Loucy (cell line): ENCODE data around the gene CHI3L1.
A peak's percentile ranks its signal among the peaks of the same experiment; 100 is the strongest.

Experiments used
- H2AFZ ChIP-seq: fragments of 200-600 bp; sonication (generic); 2 replicates; pipeline ENCODE4 v1.6.0; 2016; ENCODE audit warnings: antibody characterized with exemption, mild to moderate bottlenecking, low read length, moderate library complexity
- H3F3A ChIP-seq: fragments of 200-600 bp; 2 replicates; pipeline ENCODE4 v1.6.0; 2016; ENCODE audit warnings: antibody characterized with exemption, low read depth, mild to moderate bottlenecking
- H3K27me3 ChIP-seq: fragments of 200-600 bp; sonication (generic); 2 replicates; pipeline ENCODE4 v1.6.1; 2014; ENCODE audit warnings: low read length, mild to moderate bottlenecking; ENCODE audit not compliant: insufficient read depth, poor library complexity, severe bottlenecking
- H3K36me3 ChIP-seq: fragments of 200-600 bp; sonication (generic); 2 replicates; pipeline ENCODE4 v1.6.1; 2016; ENCODE audit warnings: low read length; ENCODE audit not compliant: insufficient read depth
- H3K4me1 ChIP-seq: fragments of 200-600 bp; sonication (generic); 2 replicates; pipeline ENCODE4 v1.5.1; 2014; ENCODE audit warnings: low read length, mild to moderate bottlenecking; ENCODE audit not compliant: insufficient read depth, poor library complexity, severe bottlenecking
- H3K4me2 ChIP-seq: fragments of 200-600 bp; sonication (generic); 2 replicates; pipeline ENCODE4 v1.6.0; 2014; ENCODE audit warnings: antibody characterized with exemption, low read length, low read depth, mild to moderate bottlenecking; ENCODE audit not compliant: poor library complexity, severe bottlenecking
- H3K4me3 ChIP-seq: fragments of 200-600 bp; sonication (generic); 2 replicates; pipeline ENCODE4 v1.5.1; 2014; ENCODE audit warnings: low read length, mild to moderate bottlenecking, mixed read lengths; ENCODE audit not compliant: poor library complexity, severe bottlenecking
- H3K79me2 ChIP-seq: fragments of 200-600 bp; sonication (generic); 2 replicates; pipeline ENCODE4 v1.6.1; 2014; ENCODE audit warnings: low read length; ENCODE audit not compliant: insufficient read depth
- H3K9ac ChIP-seq: fragments of 200-600 bp; sonication (generic); 2 replicates; pipeline ENCODE4 v1.6.0; 2014; ENCODE audit warnings: mild to moderate bottlenecking, low read depth, low read length, moderate library complexity; ENCODE audit not compliant: poor library complexity, severe bottlenecking
- H3K9me2 ChIP-seq: fragments of 200-600 bp; sonication (generic); replicated peaks from 2 replicates; pipeline ENCODE4 v1.6.1; 2016; ENCODE audit warnings: low read depth, low read length, mixed read lengths
- H3K9me3 ChIP-seq: fragments of 200-600 bp; sonication (generic); 2 replicates; pipeline ENCODE4 v1.6.1; 2014; ENCODE audit warnings: mild to moderate bottlenecking, antibody characterized with exemption, low read length, low read depth; ENCODE audit not compliant: insufficient read depth
- H4K20me1 ChIP-seq: fragments of 200-600 bp; sonication (generic); 2 replicates; pipeline ENCODE4 v1.6.0; 2014; ENCODE audit warnings: antibody characterized with exemption, low read length, mild to moderate bottlenecking; ENCODE audit not compliant: insufficient read depth, poor library complexity, severe bottlenecking
- EZH2phosphoT487 ChIP-seq: fragments of 200-600 bp; IDR thresholded peaks from 2 replicates; pipeline ENCODE4 v1.6.1; 2018; ENCODE audit warnings: antibody characterized with exemption, mild to moderate bottlenecking, moderate library complexity, borderline replicate concordance
- TF ChIP-seq, protein P1 (sequence below): fragments of 200-600 bp; sonication (generic); conservative IDR thresholded peaks from 2 replicates; pipeline ENCODE4 v1.5.1; 2014; ENCODE audit warnings: mild to moderate bottlenecking, antibody characterized with exemption, low read length

The CHI3L1 gene

DNA sequence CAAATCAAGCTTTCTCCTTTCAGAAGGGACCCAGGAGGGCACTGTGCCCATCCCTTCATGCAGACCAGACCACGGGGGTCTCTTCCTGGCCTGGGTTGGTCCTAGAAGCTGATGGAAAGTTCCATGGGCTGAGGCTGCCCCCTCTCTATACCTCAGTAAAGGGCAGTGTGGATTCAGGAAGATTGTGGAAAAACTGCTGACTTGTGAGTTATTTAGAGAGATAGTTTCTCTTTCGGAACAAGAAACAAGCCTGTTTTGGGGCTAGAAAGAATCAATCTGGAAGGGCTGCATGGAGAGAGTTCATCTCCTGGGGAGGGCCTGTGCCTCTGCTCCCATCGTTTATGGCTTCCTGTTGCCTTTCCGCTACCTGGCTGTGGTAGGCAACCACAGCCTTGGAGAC is 42.2 kb upstream of the CHI3L1 start:
- no peak overlapping the region for H3K9ac ChIP-seq
- no peak overlapping the region for H2AFZ ChIP-seq
- no peaks in the 10 kb centered on the region for H3F3A ChIP-seq
- H3K9me2 ChIP-seq, result no peaks in the 10 kb centered on the region
- peak overlapping the region; percentile 39 for H3K4me2 ChIP-seq
- H3K9me3 ChIP-seq, result no peaks in the 10 kb centered on the region
- no peaks in the 10 kb centered on the region for H4K20me1 ChIP-seq
- no peaks in the 10 kb centered on the region for H3K79me2 ChIP-seq
- H3K4me3 ChIP-seq, result peak overlapping the region; percentile 15
- TF ChIP-seq, protein P1, sequence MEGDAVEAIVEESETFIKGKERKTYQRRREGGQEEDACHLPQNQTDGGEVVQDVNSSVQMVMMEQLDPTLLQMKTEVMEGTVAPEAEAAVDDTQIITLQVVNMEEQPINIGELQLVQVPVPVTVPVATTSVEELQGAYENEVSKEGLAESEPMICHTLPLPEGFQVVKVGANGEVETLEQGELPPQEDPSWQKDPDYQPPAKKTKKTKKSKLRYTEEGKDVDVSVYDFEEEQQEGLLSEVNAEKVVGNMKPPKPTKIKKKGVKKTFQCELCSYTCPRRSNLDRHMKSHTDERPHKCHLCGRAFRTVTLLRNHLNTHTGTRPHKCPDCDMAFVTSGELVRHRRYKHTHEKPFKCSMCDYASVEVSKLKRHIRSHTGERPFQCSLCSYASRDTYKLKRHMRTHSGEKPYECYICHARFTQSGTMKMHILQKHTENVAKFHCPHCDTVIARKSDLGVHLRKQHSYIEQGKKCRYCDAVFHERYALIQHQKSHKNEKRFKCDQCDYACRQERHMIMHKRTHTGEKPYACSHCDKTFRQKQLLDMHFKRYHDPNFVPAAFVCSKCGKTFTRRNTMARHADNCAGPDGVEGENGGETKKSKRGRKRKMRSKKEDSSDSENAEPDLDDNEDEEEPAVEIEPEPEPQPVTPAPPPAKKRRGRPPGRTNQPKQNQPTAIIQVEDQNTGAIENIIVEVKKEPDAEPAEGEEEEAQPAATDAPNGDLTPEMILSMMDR, result no peak
- no peak for TF ChIP-seq EZH2phosphoT487
- H3K27me3 ChIP-seq, result no peaks in the 10 kb centered on the region
- no peaks in the 10 kb centered on the region for H3K36me3 ChIP-seq
- peaks cover 45% of the 10 kb centered on the region for H3K4me1 ChIP-seq

- Histone ChIP-seq H3K79me2 (no peaks in the 10 kb centered on the region), H3K9ac (no peak overlapping the region), H3K27me3 (no peaks in the 10 kb centered on the region), H2AFZ (no peak overlapping the region), H3F3A (no peaks in the 10 kb centered on the region), H3K9me2 (no peaks in the 10 kb centered on the region), H3K4me2 (no peak overlapping the region), H3K4me3 (no peak overlapping the region), H3K36me3 (no peaks in the 10 kb centered on the region), H3K4me1 (peaks cover 36% of the 10 kb centered on the region), H3K9me3 (no peaks in the 10 kb centered on the region), H4K20me1 (no peaks in the 10 kb centered on the region)
- no peak for TF ChIP-seq EZH2phosphoT487
- TF ChIP-seq, protein P1, result no peak
Observed at GRCh38 chr1:203227371-203228083, 41.0 kb upstream of the CHI3L1 start.

DNA sequence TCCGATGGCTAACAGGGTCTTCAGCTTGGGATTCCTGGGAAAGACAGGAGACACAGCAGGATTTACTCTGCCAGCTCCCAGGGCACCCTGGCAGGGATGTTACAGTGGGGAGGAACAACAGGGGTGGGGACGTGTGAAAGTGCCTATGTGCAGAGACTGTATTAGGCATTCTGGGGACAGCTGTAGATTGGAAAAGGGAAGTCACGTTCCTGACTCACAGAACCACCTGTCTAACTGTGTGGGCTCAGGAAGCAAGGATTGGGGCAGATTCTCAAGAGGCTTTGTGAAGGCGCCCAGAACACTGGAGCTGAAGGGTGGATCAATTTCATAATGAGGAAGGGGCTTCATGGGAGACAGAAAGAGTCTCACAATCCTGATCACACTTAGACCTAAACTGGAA is 38.6 kb upstream of the CHI3L1 start:
- Histone ChIP-seq H3K27me3 (no peaks in the 10 kb centered on the region), H3K4me1 (peaks cover 19% of the 10 kb centered on the region), H3K4me3 (no peak overlapping the region), H3F3A (no peaks in the 10 kb centered on the region), H3K9ac (no peak overlapping the region), H2AFZ (no peak overlapping the region), H4K20me1 (no peaks in the 10 kb centered on the region), H3K36me3 (no peaks in the 10 kb centered on the region), H3K9me2 (no peaks in the 10 kb centered on the region), H3K9me3 (no peaks in the 10 kb centered on the region), H3K79me2 (no peaks in the 10 kb centered on the region), H3K4me2 (no peak overlapping the region)
- no peak for TF ChIP-seq EZH2phosphoT487
- TF ChIP-seq, protein P1, result no peak
